HEK293T (cell line): ENCODE measurements around the gene GALM.

Experiments
- ARNT ChIP-seq: fragments of 450-650 bp; IDR thresholded peaks from 2 replicates; pipeline ENCODE4 v1.6.1; 2017; ENCODE audit warnings: mild to moderate bottlenecking
- BHLHE40 ChIP-seq: fragments of 450-650 bp; IDR thresholded peaks from 2 replicates; pipeline ENCODE4 v1.6.1; 2016; ENCODE audit warnings: mild to moderate bottlenecking, moderate library complexity, borderline replicate concordance
- ELF4 ChIP-seq: fragments of 450-650 bp; IDR thresholded peaks from 2 replicates; pipeline ENCODE4 v1.6.1; 2017; ENCODE audit warnings: antibody characterized with exemption
- FOXA1 ChIP-seq: fragments of 450-650 bp; IDR thresholded peaks from 2 replicates; pipeline ENCODE4 v1.6.1; 2016; ENCODE audit warnings: mild to moderate bottlenecking
- FOXK2 ChIP-seq: fragments of 450-650 bp; IDR thresholded peaks from 2 replicates; pipeline ENCODE4 v1.6.1; 2016; ENCODE audit warnings: mild to moderate bottlenecking
- FOXM1 ChIP-seq: fragments of 450-650 bp; IDR thresholded peaks from 2 replicates; pipeline ENCODE4 v1.6.1; 2017; ENCODE audit warnings: mild to moderate bottlenecking, borderline replicate concordance
- HDGF ChIP-seq: fragments of 450-650 bp; IDR thresholded peaks from 2 replicates; pipeline ENCODE4 v1.6.1; 2017; ENCODE audit warnings: antibody characterized with exemption, borderline replicate concordance
- NFRKB ChIP-seq: fragments of 450-650 bp; IDR thresholded peaks from 2 replicates; pipeline ENCODE4 v1.6.1; 2016; ENCODE audit warnings: mild to moderate bottlenecking, moderate library complexity
- SP1 ChIP-seq: fragments of 450-650 bp; IDR thresholded peaks from 2 replicates; pipeline ENCODE4 v1.6.1; 2017
- SUZ12 ChIP-seq: fragments of 450-650 bp; IDR thresholded peaks from 2 replicates; pipeline ENCODE4 v1.6.1; 2016; ENCODE audit warnings: mild to moderate bottlenecking
- TARDBP ChIP-seq: fragments of 450-650 bp; IDR thresholded peaks from 2 replicates; pipeline ENCODE4 v1.6.1; 2016
- ZNF384 ChIP-seq: fragments of 450-650 bp; IDR thresholded peaks from 2 replicates; pipeline ENCODE4 v1.6.1; 2016
- TF ChIP-seq, protein P1 (sequence below): fragments of 450-650 bp; IDR thresholded peaks from 2 replicates; pipeline ENCODE4 v1.6.1; 2016

DNA sequence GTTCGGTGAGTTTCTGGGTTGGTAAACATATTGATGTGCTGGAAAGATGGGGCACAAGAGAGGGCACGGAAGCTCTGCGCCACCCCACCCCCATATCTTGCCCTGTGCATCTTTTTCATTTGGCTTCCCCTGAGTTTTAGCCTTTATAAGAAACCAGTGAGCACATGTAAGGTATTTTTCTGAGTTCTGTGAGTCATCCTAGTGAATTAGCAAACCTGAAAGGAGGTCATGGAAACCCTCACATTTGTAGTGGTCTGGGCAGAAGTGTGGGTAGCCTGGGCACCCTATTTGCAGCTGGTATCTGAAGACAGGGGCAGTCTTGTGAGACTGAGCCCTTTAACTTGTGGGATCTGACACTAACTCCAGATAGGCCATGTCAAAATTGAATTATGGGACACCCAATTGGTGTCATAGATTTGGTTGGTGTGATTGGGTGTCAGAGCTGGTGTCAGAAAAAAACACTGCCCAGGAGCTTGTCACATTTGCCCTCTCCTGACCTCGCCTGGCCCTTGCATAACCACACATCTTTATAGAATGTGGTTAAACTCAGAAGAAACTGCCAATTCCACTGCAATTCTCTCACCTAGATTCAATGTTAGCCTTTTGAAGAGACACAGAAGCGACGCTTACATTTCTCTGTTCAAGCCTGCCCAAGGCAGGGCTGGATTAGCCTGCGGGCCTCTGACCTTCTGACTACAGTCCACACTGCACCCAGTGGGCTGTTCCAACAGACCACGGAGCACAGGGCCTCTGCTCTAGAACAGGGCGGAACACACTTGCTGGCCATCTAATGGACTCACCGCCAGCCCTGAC lies 12.0 kb upstream of the GALM start:
- TF ChIP-seq BHLHE40 (no peak), ZNF384 (no peak), SP1 (no peak), FOXM1 (no peak), NFRKB (no peak), ELF4 (no peak), FOXA1 (no peak), SUZ12 (no peak), TARDBP (no peak), ARNT (no peak), FOXK2 (no peak), HDGF (no peak)
- TF ChIP-seq, protein P1, sequence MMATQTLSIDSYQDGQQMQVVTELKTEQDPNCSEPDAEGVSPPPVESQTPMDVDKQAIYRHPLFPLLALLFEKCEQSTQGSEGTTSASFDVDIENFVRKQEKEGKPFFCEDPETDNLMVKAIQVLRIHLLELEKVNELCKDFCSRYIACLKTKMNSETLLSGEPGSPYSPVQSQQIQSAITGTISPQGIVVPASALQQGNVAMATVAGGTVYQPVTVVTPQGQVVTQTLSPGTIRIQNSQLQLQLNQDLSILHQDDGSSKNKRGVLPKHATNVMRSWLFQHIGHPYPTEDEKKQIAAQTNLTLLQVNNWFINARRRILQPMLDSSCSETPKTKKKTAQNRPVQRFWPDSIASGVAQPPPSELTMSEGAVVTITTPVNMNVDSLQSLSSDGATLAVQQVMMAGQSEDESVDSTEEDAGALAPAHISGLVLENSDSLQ: no peak
